Endothelial cell of umbilical vein (primary cell): ENCODE data around the gene CRHR1. TPM values are rescaled to one million over a fixed set of nuclear protein-coding genes. Genes with fewer than 3 reads are reported as not detected.

Experiments
- BruUV-seq: library from RNA; stranded (reverse); fragments of 400-500 nt; replicated peaks from 2 replicates; lab custom pipeline; 2021; lab: Mats Ljungman, UMichigan
- CTCF ChIA-PET: fragments of 300-600, 350-600 bp; sonication (Branson Sonifier 250); formaldehyde crosslinking; loops from one replicate; lab custom pipeline; 2021; ENCODE audit warnings: antibody characterized with exemption, inconsistent platforms; lab: Charles Lee
- POLR2A ChIA-PET: fragments of 300-600, 350-600 bp; sonication (Branson Sonifier 250); formaldehyde crosslinking; loops from one replicate; lab custom pipeline; 2021; ENCODE audit warnings: antibody characterized with exemption, inconsistent platforms; lab: Charles Lee
- DNase-seq: peaks from one replicate; pipeline ENCODE4 v3.0.0-alpha.2; 2011; ENCODE audit warnings: low read depth, low spot score
- FAIRE-seq: peaks from 2 replicates; lab custom pipeline; 2011; peaks lifted over from hg19 to GRCh38; lab: Jason Lieb, UNC
- H2AFZ ChIP-seq: 2 replicates; pipeline ENCODE4 v1.6.0; 2012; ENCODE audit warnings: low read depth, low read length, control low read depth, inconsistent platforms
- H3K27ac ChIP-seq: 2 replicates; pipeline ENCODE4 v1.5.1; 2011; ENCODE audit warnings: low read depth, mild to moderate bottlenecking, control low read depth, low read length, moderate library complexity; ENCODE audit not compliant: insufficient read depth
- H3K27me3 ChIP-seq, 2 experiments: 2 replicates each; pipeline versions ENCODE4 v1.6.0 to v1.6.1; 2011; ENCODE audit warnings: low read length in 2 of 2, mixed read lengths in 1 of 2; ENCODE audit not compliant: control insufficient read depth in 2 of 2, insufficient read depth in 2 of 2
- H3K36me3 ChIP-seq, 2 experiments: 2 replicates in 1 of 2; 3 replicates in 1 of 2; pipeline ENCODE4 v1.5.1; 2011; ENCODE audit warnings: low read length in 2 of 2, mild to moderate bottlenecking in 1 of 2, moderate library complexity in 1 of 2; ENCODE audit not compliant: control insufficient read depth in 2 of 2, insufficient read depth in 2 of 2; ENCODE audit errors: extremely low read depth in 1 of 2
- H3K4me1 ChIP-seq: 3 replicates; pipeline ENCODE4 v1.5.1; 2011; ENCODE audit warnings: mild to moderate bottlenecking, low read length; ENCODE audit not compliant: control insufficient read depth, insufficient read depth; ENCODE audit errors: extremely low read depth
- H3K4me2 ChIP-seq: 2 replicates; pipeline ENCODE4 v1.6.1; 2011; ENCODE audit warnings: low read length, control low read depth, mixed read lengths; ENCODE audit not compliant: insufficient read depth
- H3K4me3 ChIP-seq, 3 experiments: fragments of 200-600 bp in 1 of 3; sonication (generic), shearing (Covaris generic) in 1 of 3; replicated peaks in 1 of 3; 2 replicates each; pipeline ENCODE4 v1.5.1; 2011 to 2016; ENCODE audit warnings: control low read depth in 3 of 3, low read length in 3 of 3, mild to moderate bottlenecking in 2 of 3, inconsistent platforms in 1 of 3, low read depth in 1 of 3, moderate library complexity in 1 of 3; ENCODE audit not compliant: insufficient read depth in 1 of 3
- H3K79me2 ChIP-seq: 2 replicates; pipeline ENCODE4 v1.6.0; 2012; ENCODE audit warnings: low read length, inconsistent platforms; ENCODE audit not compliant: control insufficient read depth, insufficient read depth
- H3K9ac ChIP-seq: replicated peaks from 2 replicates; pipeline ENCODE3; 2011; ENCODE audit warnings: low read length, control low read depth; ENCODE audit not compliant: insufficient read depth; ENCODE audit errors: extremely low read depth
- H3K9me1 ChIP-seq: replicated peaks from 3 replicates; pipeline ENCODE4 v1.6.0; 2011; ENCODE audit warnings: mild to moderate bottlenecking, low read length; ENCODE audit not compliant: control insufficient read depth, insufficient read depth; ENCODE audit errors: extremely low read depth
- H3K9me3 ChIP-seq: replicated peaks from 2 replicates; pipeline ENCODE4 v1.5.1; 2012; ENCODE audit warnings: low read length, inconsistent platforms; ENCODE audit not compliant: control insufficient read depth, insufficient read depth
- H4K20me1 ChIP-seq: replicated peaks from 2 replicates; pipeline ENCODE3; 2011; ENCODE audit warnings: mild to moderate bottlenecking, low read length; ENCODE audit not compliant: control insufficient read depth, insufficient read depth; ENCODE audit errors: extremely low read depth
- CTCF ChIP-seq, 2 donors: IDR thresholded peaks; 1 replicate in 1 of 2; 2 replicates in 1 of 2; pipeline ENCODE4 v1.5.1; 2011; ENCODE audit warnings: low read length in 2 of 2, mild to moderate bottlenecking in 2 of 2, moderate library complexity in 2 of 2, control low read depth in 1 of 2, inconsistent platforms in 1 of 2, low read depth in 1 of 2; ENCODE audit not compliant: insufficient read depth in 1 of 2; ENCODE audit errors: extremely low read depth in 1 of 2
- EZH2 ChIP-seq: IDR thresholded peaks from 2 replicates; pipeline ENCODE4 v1.6.1; 2012; ENCODE audit warnings: borderline replicate concordance, low read depth, mild to moderate bottlenecking, moderate library complexity, low read length, inconsistent platforms; ENCODE audit not compliant: severe bottlenecking
- FOS ChIP-seq: IDR thresholded peaks from 2 replicates; pipeline ENCODE4 v1.6.1; 2011; ENCODE audit warnings: mild to moderate bottlenecking, low read length, moderate library complexity, borderline replicate concordance; ENCODE audit not compliant: insufficient read depth
- JUN ChIP-seq: IDR thresholded peaks from 2 replicates; pipeline ENCODE4 v1.6.1; 2011; ENCODE audit warnings: borderline replicate concordance, low read depth; ENCODE audit not compliant: insufficient read length, insufficient read depth
- MAX ChIP-seq: IDR thresholded peaks from 2 replicates; pipeline ENCODE4 v1.6.1; 2011; ENCODE audit not compliant: insufficient read depth, insufficient read length
- MYC ChIP-seq: IDR thresholded peaks from one replicate; pipeline ENCODE4 v1.6.1; 2011; ENCODE audit warnings: mild to moderate bottlenecking, low read depth, low read length
- dilution Hi-C: fragments of 300-500 bp; cut with MboI; formaldehyde crosslinking; loops from one replicate; pipeline ENCODE4 v1.15.0; 2019; ENCODE audit warnings: low sequenced_read_pairs; ENCODE audit not compliant: extremely low pct_ligation_motif_present
- intact Hi-C: fragments of 100-400 bp; cut with micrococcal nuclease; formaldehyde crosslinking; loops from one replicate; pipeline ENCODE4 v1.10.0; 2022
- polyA plus RNA-seq, 4 experiments: library from polyadenylated mRNA; depleted of rRNA in 3 of 4; stranded (reverse) in 3 of 4; unstranded in 1 of 4; fragments of >200 nt; gene quantifications; 2 replicates each; pipeline versions ENCODE4 v1.2.1 to v1.2.3, GENCODE V29; 2011 to 2012; ENCODE audit warnings: missing spikeins in 1 of 4
- total RNA-seq: library from RNA; stranded (reverse); gene quantifications from 2 replicates; pipeline ENCODE4 v1.2.3, GENCODE V29; 2021

The CRHR1 gene
- total and polyA plus RNA-seq, 2 donors (not counting 3 experiments of a cell fraction or from before 2014, with no cell fraction given), result not detected

- H4K20me1 ChIP-seq, result no peaks in the 10 kb centered on the region
- no peaks in the 10 kb centered on the region for H3K4me1 ChIP-seq
- no peaks in the 10 kb centered on the region for H3K36me3 ChIP-seq
- no peak for FAIRE-seq
- BruUV-seq, result no TSS peak
- TF ChIP-seq JUN (no peak), MAX (no peak), FOS (no peak), EZH2 (no peak), CTCF (IDR thresholded peaks at IDR 0.05; ENCODE audit: extremely low read depth in 1 of 2, insufficient read depth in 1 of 2, low read depth in 1 of 2, low read length in 2 of 2) (no peak), MYC (no peak)
- no peak overlapping the region for H3K4me2 ChIP-seq
- no peak overlapping the region for H3K4me3 ChIP-seq
- CTCF ChIA-PET, result interaction anchor here (1.0 to 4.1 kb wide), 3 partner anchors 13 to 199 kb away, joined by 3 to 23 read pairs (median 10); no protein-coding TSS in a partner anchor
- POLR2A ChIA-PET, result no interaction called here
- dilution Hi-C loops, result no loop called here
- no peak overlapping the region for H2AFZ ChIP-seq
- no peaks in the 10 kb centered on the region for H3K9me3 ChIP-seq
- H3K9me1 ChIP-seq, result no peaks in the 10 kb centered on the region
- no peak overlapping the region for H3K9ac ChIP-seq
- no peaks in the 10 kb centered on the region for H3K79me2 ChIP-seq
- no peak overlapping the region for H3K27ac ChIP-seq
- intact Hi-C loops, result loop anchor here (10.0 kb wide), 1 partner anchor 445 kb away; no protein-coding TSS in a partner anchor
- no peaks in the 10 kb centered on the region for H3K27me3 ChIP-seq
- no peak for DNase-seq
These were observed 55.3 kb downstream of the CRHR1 start for GRCh38 chr17:45839442-45839841.
